H1 (cell line): Measurements from ENCODE around the gene ANO6.

ENCODE experiments used
- EZH2 ChIP-seq: fragments of 200-600 bp; sonication (generic); IDR thresholded peaks from 2 replicates; pipeline ENCODE4 v1.7.1; 2012; ENCODE audit warnings: low read depth, mild to moderate bottlenecking, moderate library complexity, low read length, inconsistent platforms; ENCODE audit not compliant: severe bottlenecking
- TEAD4 ChIP-seq: IDR thresholded peaks from 2 replicates; pipeline ENCODE4 v1.6.1; 2012; ENCODE audit warnings: low read depth, low read length, inconsistent platforms, mixed read lengths

GRCh38 chr12:45282411-45282810 is 66.5 kb downstream of the ANO6 start:
- TF ChIP-seq TEAD4 (no peak), EZH2 (no peak)
